ENCODE measurements around the gene ARL3.

ARL3 gene

DNA sequence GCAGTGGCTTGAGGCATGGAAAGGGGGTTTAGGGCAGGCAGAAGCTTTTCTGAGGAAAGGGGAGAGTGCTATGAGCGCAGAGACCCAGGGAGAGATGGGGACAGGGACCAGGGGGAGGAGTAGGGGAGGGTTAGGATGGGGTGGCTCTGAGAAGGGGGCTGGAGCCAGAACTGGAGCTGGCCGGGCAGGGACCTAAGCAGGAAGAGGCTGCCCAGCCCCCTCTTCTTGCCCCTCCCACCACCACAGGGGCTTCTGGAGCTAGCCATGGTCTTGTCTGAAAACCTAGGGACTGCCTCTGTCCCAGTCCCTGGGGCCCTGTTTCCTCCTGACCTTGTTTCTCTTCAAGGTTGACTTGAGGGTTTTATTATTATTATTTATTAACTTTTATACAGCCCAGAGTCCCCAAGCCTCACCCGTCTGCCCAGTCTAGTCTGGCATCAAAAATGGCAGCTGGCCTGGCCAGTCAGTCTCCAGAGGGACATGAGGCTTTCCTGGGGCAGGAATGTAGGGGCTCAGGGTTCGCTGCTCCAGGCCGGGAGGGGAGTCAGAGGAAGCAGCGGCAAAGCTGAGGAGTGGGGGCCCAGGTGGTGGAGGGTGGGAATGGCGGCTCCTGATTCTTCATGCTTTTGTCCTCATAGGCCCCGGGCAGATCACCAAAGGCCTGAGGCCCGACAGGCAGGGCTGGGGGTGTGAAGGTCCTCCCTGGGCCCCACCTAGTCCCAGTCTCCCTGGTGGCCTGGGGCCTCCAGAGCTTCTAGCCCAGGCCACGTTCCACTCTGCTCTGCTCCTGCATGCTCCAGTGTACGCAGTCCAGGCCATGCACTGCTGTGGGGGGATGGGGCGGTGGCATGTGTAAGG lies 64.2 kb downstream of the ARL3 start:
- DNase-seq = no peak

DNA sequence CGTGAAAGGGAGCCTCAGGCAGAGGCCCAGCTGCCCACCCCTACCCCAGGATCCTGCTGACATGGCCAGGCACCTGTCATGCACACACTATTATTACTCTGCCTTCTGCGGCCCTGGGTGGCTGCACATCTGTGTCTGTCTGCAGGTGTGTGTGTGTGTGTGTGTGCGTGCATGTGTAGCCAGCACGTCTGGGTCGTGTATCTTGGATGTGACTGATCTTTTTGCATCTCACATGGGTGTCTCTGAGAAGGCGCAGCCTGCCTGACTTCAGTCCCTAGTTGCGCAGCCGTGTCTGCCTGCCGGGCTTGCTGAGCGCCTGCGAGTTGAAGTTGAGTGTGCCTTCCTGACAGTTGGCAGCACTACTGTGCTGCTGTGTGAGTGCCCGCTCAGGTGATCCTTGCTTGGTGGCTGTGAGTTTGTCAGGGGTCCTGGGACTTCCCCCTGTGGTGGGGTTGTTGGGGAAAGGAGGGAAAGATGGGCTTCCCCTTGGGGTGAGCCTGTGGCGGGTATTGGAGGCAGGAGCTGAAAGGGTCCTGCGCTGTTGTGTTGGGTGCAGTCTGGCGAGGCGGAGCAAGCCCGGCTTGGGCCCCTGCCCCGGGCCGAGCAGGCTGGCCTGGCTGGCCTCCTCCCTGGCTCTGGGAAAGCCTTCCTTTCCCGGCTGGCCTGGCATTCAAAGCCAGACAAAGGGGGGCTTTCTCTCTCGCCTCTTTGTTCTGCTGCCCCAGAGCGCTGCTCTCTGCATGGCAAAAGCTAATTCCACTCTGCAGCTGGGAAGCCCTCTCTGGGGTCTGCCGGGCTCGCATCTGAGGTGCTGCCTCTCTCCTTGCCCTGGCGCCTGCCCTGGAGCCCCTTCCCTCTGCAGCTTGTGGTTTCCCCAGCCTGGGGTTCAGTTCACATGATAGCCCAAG lies 65.1 kb downstream of the ARL3 start:
- DNase-seq = peak; percentile 36

DNA sequence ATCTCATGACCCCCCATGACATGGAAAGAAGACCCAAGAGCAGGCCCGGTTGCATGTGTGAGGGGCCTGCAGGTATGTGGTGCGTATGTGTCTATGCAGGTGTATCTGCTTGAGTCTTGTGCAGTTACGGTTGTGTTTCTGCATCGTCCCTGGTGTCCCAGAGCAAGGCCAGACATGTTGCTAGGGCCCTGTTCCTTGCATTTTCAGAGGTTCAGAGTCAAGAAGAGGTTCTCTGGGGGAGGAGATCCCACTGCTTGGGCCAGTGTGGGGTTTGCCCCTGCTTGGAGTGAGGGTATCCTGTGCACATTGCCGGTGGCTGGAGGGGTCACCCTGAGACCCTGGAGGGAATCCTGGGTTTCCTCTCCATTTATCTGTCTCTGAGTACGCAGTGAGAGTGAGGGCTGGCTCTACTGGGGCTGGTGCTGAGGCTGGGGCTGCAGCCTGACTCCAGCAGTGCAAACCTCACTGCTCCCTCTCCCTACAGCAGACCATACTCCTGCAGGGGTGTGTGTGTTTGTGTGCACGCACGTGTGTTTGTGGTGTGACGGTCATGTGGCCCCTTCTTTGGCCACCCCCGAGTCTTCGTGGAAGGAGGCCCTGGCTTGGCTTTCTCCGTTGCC lies 65.8 kb downstream of the ARL3 start:
- no peak for DNase-seq

DNA sequence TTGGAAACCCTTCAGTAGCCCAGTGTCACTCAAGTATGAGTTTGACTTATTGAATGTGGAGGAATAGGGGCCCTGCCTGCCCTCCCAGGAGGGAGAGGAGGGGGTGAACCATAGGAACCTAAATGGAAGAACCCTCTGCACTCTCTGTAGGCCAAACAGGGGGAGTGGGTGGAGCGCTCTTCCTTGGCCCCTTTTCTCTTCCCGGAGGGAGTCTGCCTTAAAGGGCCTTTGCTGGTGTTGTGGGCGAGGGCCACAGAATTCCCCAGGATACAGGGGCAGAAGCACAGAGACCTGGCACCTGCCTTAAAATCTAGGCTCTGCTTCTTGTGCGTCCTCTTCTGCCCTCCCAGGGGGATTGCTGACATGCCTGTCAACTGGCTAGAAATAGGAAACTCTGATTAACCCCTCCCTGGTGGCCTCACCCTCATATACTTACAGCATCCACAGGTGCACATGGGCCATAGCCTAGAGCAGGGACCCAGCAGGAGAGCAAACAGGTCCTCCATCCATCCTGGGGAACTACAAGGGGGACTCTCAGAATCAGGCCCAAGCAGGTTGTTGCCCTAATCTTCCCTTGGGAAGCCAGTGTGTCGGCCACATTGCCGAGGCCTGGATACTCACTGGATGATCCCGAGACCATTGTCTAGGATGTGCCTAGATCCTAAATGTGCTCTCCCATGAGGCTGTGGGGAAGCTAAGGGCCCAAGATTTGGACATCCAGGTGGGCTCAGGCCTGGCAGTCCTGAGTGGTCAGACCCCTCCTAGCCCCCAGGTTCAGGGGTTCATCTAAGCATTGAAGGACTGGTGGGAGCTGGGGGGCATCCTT lies 66.5 kb downstream of the ARL3 start:
- no peak for DNase-seq

DNA sequence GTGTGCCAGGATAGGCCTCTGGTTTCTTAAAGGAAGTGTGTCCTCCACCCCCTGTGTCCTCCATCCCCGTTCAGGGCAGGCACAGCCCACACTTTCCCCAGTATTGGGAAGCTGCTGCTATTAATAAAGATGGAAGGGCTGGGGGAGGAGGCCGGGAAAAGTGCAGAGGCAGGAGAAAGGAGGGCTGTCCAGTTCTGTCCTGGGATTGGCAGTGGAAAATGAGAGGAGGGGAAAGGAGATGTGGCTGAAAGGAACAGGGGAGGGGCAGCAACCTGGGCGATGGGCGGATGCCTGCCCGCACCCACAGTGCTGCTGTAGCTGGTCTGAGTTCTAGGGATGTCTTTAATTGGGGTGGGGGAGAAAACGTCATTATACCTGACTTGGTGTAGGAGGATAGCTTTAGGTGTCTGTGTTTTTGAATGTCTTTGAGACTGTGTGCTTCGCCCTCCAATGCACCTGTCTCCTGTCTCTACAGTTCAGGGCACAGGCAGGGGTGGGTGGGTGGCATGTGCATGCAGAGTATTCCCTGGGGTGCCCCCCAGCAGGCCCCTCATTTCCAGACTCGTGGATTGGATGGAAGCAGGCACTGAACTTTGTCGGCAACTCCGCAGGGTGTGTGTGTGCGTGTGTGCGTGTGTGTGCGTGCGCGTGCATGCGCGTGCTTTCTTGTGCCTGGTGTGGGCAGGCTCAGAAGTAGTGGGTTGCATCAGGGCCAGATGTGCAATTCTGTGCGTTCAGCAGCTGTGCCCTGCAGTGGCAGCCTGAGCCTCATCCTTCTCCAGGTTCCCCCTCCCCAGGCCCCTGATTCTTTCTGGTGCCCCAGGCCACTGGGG lies 67.4 kb downstream of the ARL3 start:
- peak; percentile 68 for DNase-seq

DNA sequence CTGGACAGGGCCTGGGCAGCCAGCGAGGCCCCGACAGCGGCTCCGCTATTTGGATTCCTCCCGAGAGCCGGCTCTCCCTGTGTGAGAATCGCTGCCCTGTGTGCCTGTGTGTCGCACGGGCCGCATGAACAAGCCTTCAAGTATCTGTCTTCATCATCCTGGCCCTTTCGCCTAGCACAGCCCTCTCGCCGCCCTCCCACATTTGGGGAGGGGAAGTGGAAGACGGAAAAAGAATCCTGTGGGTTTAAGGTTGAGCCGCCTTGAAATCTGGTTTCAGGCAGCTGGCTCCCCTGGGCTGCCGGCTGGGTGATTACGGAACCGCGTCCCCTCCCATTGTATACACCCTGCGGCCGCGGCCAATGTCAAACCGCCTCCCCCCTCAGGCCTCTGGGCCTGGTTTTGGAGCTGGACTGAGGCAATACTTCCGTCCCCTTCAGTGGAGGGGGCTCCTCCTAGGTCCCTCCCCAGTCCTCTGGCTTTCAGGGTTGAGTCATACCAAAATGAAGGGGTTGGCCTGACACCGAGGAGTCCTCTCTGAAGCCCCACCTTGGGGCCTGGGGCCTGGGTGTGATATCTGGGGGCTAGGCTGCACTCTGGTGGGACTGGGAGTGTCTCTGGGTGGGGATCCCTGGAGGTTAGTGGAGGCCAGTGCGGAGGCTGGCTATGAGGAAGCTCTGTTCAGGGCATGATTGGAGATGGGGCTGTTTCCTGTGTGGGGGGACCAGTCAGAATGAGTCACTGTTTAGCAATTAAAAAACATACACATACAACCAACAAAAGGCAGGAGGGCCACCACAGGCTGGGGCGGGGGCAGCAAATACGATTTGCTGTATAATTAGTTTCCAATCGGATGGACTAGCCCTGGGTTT lies 68.2 kb downstream of the ARL3 start:
- DNase-seq = peak; percentile 89

DNA sequence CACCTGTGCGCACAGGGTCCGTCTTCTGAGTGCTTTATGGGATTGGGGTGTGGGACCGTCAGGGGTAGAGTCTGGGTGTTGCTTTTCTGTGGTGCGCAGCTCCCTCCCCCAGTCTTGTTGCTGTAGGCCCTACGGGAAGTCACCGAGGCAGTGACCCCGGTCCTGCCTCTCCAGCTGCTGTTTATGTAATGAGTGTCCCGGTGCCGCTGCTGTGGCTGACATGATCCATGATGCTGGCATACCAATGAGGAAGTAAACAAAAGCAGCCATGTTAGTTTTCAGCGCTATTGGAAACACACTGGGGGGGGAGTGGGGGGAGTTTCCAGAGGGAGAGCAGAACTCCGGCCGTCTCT lies 68.8 kb downstream of the ARL3 start:
- peak; percentile 63 for DNase-seq

DNA sequence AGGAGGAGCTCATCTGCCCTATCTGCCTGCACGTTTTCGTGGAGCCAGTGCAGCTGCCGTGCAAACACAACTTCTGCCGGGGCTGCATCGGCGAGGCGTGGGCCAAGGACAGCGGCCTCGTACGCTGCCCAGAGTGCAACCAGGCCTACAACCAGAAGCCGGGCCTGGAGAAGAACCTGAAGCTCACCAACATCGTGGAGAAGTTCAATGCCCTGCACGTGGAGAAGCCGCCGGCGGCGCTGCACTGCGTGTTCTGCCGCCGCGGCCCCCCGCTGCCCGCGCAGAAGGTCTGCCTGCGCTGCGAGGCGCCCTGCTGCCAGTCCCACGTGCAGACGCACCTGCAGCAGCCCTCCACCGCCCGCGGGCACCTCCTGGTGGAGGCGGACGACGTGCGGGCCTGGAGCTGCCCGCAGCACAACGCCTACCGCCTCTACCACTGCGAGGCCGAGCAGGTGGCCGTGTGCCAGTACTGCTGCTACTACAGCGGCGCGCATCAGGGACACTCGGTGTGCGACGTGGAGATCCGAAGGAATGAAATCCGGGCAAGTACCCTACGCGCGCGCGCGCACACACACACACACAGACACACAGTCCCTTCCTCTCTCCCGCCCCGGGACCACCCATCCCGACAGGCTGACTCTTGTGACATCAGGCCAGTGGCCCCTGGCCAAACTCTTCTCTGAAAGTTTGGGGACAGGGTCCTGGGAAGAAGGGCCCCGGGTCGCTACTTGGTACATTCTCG lies 69.4 kb downstream of the ARL3 start:
- DNase-seq = peak; percentile 85

DNA sequence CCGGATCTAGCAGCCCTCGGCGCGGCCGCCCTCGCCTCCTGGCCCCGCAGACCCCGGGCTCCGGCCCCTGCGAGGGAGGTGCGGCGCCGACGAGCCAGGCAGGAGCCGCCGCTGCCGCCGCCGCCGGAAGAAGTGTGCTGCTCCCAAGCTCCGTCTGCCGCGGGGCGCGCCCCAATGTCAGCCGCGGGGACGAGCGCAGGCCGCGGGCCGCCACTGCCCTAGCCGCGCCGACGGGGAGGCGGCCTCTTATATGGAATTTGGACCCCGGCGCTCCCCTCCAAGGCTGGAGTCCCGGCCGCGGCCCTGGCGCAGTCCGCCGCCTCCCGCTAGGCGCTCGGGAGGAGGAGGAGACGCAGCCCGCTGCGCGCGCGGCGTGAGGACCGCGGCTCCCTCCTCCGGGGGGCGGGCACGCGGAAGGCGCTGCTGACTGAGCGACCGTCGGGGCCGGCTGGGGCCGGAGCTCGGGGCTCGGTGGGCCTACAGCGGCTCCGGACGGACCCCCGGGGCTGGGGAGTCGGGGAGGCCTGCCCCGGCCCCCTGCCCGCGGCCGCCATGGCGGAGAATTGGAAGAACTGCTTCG lies 70.0 kb downstream of the ARL3 start, which contains the start of gene TRIM8:
TSS of gene TRIM8 (plus strand) at position 414 of the 580 bp plus-strand sequence. CDS start at position 553, 139 bp downstream.
- peak; percentile 69 for DNase-seq

DNA sequence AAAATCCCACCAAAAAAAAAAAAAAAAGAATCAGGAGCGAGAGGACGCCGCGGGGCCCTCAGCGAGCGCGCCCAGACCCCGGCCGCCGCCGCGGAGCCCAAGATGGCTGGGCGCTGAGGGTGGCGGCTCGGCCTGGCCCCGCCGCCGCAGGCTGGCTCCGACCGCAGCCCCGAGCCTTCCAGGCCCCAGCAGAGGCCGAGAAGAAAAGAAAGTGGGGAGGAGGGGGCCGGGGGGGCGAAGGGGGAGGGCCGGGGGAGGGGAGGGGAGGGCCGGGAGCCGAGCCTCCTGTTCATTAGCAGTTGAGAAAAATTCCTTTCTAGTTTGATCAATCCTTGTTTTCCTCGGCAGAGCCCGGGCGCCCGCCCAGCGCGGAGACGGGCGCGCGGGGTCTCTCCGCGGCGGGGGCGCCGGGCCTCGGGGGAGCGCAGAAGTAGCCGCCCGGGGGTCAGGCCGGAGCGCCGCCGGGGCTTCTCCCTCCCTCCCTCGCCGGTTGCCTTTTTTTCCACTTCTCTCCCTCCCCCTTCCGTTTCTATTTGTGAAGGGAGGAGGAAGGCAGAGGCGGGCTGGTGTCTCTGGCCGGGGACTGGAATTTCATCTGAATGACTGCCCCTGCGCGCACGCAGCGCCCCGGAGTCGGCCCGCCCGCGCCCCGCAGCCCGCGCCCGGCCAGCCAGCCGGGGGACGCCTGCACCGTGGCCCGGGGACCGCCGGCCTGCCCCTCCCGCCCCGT lies 70.7 kb downstream of the ARL3 start:
- peak; percentile 70 for DNase-seq

DNA sequence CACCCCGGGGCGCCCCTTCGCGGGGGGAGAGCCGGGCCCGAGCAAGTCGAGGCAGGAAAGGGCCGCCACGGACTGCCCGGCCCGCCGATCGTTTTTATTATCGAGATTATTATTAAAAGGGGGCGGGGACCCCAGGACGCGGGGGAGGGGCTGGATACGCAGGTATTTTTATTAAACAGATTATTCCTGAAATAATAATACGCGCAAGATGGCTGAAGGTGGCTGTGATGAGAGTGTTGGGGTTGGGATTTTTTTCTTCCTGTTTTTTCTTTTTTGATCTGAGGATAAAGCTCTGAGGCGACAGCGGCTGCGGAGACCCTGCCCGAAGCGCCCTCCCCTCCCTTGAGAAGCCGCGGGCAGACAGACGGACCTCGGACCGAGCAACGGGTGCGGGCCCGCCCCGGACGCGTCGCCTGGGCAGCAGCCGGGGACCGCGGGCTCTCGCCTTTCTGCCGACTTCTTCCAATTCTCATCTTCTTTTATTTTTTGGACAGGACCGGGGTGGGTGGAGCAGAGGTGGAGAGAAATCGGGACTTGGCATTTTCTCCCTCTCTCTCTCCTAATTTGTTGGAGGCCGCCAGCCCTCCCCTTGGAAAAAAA lies 71.4 kb downstream of the ARL3 start:
- DNase-seq = peak; percentile 35

DNA sequence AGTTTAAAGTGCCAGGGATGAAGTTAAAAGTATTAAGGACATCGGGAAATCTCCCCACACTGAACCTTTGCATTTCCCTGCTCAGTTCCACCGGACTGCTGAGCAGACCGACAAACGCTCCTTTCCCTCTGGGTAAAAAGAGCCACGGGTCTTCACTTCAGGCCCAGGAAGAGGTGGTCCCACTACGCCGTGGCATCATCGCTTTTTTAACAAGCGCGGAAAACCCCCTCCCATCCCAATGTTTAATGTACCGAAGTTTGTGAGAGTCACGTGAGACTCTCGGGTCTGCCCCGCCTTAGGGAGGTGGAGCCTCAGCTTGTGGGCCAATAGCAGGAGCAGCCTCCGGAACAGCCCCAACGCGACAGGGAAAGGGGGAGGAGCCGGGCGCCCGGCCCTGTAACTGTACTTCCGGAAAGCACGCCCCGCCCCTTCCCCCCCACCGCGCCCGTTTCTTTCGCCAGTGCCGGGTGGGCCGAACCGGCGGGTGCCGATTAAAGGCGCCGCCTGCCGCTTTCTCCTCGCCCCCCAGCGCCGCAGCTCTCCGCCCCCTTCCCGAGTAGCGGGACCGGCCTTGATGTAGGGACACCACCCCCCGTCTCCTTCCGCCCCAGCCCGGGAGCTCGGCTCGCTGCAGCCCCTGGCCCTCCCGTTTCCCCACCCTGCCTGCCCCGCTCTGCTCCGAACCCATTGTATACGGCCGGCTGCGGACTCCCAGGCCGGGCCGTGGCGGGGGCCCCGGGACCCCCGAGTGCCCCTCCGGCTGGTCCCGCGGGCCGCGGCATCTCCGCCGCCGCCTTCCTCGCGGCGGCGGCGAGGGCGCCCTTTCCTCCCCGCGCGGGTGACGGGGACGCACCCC lies 72.1 kb downstream of the ARL3 start:
- DNase-seq = peak; percentile 99

DNA sequence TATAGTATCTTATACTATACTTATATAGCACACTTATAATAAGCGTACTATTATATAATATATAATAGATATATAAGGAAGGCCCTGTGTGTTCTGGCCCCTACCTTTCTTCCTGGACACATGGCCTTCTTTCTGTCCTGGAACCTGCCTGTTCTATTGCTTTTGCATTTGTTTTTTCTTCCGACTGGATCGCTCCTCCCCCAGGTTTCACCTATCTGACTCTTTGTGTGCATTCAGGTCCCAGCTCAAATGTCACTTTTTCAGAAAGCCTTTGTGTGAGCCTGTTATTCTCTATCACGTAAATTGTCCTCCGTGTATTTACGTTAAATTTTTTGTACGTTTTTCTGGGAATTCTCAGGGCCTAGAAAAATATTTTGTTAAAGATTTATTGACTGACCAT lies 72.8 kb downstream of the ARL3 start:
- DNase-seq = no peak

DNA sequence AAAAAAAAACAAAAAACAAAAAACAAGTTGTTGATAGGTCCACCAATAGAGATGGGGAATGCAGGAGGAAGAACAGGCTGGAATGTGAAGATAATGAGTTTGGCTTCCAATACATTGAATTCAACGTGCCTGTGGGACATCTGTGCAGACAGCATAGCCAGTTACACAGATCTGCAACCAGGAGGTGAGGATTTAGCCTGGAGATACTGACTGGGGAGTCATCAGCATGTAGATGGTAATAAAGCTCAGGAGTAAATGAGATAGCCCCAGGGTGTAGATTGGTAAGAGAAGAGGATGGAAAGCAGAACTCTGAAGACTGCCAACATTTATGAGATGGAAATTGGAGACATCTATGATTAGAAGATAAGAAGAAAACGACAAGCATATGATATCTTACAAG lies 74.7 kb downstream of the ARL3 start:
- no peak for DNase-seq

DNA sequence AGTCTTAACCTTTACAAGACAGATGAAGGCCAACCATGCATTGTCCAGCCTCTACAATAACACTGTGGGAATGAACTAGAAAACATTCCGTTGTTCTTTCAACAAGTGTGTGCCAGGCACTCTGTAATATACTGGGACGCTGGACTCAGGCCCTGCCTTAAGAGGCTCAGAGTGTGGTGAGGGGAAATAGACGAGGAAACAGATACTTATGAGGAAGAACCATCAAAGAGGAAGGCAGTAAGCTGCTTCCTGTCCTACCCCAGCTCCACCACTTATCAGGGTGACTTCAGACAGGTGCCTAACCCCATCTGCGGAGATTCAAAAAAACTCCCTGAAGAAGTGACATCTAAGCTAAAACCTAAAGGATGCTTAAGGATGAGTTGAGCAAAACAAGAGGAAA lies 78.8 kb downstream of the ARL3 start:
- DNase-seq = no peak

DNA sequence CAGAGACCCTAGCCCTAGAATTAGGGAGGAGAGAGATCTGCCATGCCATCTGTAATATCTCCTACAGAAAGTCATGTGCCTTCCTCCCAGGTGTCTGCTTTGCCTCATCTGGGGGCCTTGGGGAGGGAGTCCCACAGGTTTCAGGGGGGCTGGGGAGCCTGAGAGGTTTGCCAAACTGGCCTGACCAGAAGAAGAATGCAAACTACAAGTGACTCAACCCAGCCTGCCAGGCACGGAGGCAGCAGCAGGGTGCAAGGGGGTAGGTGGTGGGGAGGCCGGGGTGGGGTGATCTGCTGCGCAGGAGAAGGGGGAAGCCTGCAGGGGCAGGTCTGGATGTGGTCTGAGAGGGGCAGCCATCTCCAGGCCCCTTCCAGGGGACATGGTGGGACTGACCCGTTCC lies 79.5 kb downstream of the ARL3 start:
- DNase-seq = no peak

DNA sequence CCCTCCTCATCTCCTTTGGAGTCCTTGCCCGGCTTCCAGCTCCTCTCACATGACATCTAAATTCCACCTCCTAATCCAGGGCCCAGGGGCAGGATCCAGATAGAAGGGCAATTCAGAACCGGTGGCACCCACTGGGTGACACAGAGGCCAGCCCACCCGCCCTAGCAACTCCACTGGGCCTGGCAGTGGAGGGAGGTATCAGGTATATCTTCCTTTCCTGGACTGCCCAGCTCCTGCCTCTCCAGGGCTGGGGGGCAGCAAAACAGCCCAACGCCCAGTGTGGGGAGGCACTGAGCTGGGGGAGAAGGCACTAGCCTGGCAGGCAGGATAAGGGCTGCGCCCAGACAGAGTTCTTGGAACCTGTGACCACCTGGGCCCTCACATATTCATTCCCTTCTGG lies 80.3 kb downstream of the ARL3 start:
- no peak for DNase-seq

Measured in activated CD4-positive, alpha-beta T cell treated with anti-CD3 and anti-CD28 coated beads, Interleukin-10, Interleukin-2, amounts not matched to agents 100 ng/mL and 50 ng/mL, durations not matched to agents 16 hours and 8 hours (primary cell).